IMR-90 (cell line): Measurements from ENCODE around the gene PYGO2. TPM values are rescaled to one million over a fixed set of nuclear protein-coding genes. Genes with fewer than 3 reads are reported as not detected.

Source experiments
- ATAC-seq: fragments of 200-7000 bp; cut with Tn5 transposase; 2 replicates; pipeline ENCODE4 v1.9.1; 2020; ENCODE audit warnings: low read depth, mild to moderate bottlenecking, moderate library complexity
- BruUV-seq: library from RNA; stranded (reverse); fragments of 400-500 nt; replicated peaks from 2 replicates; lab custom pipeline; 2021; lab: Mats Ljungman, UMichigan
- CTCF ChIA-PET: fragments of 300-600 bp; formaldehyde crosslinking; extraction: SDS; loops from one replicate; lab custom pipeline; 2021; ENCODE audit warnings: antibody characterized with exemption; lab: Yijun Ruan, JAX
- POLR2A ChIA-PET: fragments of 300-600 bp; sonication (Branson Sonifier 250); formaldehyde crosslinking; loops from one replicate; lab custom pipeline; 2022; ENCODE audit warnings: antibody characterized with exemption; ENCODE audit not compliant: unreplicated experiment; lab: Charles Lee
- DNase-seq: peaks from one replicate; pipeline ENCODE4 v3.0.0; 2013
- H2AFZ ChIP-seq: replicated peaks from 2 replicates; pipeline ENCODE3; 2013; ENCODE audit warnings: low read length, mild to moderate bottlenecking; ENCODE audit not compliant: poor library complexity
- H2AK5ac ChIP-seq: 2 replicates; pipeline ENCODE4 v1.6.1; 2013; ENCODE audit warnings: low read depth, low read length, inconsistent platforms
- H2AK9ac ChIP-seq: replicated peaks from 2 replicates; pipeline ENCODE3; 2013; ENCODE audit warnings: mild to moderate bottlenecking, low read depth, low read length, moderate library complexity; ENCODE audit not compliant: poor library complexity
- H2BK120ac ChIP-seq: 2 replicates; pipeline ENCODE4 v1.6.1; 2013; ENCODE audit warnings: low read depth, low read length, inconsistent platforms
- H2BK15ac ChIP-seq: 3 replicates; pipeline ENCODE4 v1.6.1; 2013; ENCODE audit warnings: low read depth, low read length, inconsistent platforms
- H2BK20ac ChIP-seq: 2 replicates; pipeline ENCODE4 v1.6.1; 2013; ENCODE audit warnings: low read depth, mild to moderate bottlenecking, inconsistent platforms, low read length, moderate library complexity
- H2BK5ac ChIP-seq: 2 replicates; pipeline ENCODE4 v1.6.1; 2013; ENCODE audit warnings: mild to moderate bottlenecking, low read depth, low read length, inconsistent platforms; ENCODE audit not compliant: poor library complexity, severe bottlenecking
- H3K14ac ChIP-seq: replicated peaks from 2 replicates; pipeline ENCODE4 v1.6.1; 2013; ENCODE audit warnings: low read depth, low read length, inconsistent platforms
- H3K18ac ChIP-seq: 2 replicates; pipeline ENCODE4 v1.6.1; 2013; ENCODE audit warnings: low read depth, low read length, control low read depth
- H3K23ac ChIP-seq: 2 replicates; pipeline ENCODE4 v1.6.1; 2013; ENCODE audit warnings: low read depth, low read length, inconsistent platforms
- H3K27ac ChIP-seq: 2 replicates; pipeline ENCODE4 v1.5.1; 2013; ENCODE audit warnings: mild to moderate bottlenecking, control low read depth, low read length; ENCODE audit not compliant: insufficient read depth
- H3K27me3 ChIP-seq: 2 replicates; pipeline ENCODE4 v1.6.1; 2013; ENCODE audit warnings: low read length; ENCODE audit not compliant: control insufficient read depth, insufficient read depth
- H3K36me3 ChIP-seq: 2 replicates; pipeline ENCODE4 v1.6.1; 2013; ENCODE audit warnings: low read length, mixed read lengths; ENCODE audit not compliant: control insufficient read depth, insufficient read depth
- H3K4ac ChIP-seq: 2 replicates; pipeline ENCODE4 v1.6.1; 2013; ENCODE audit warnings: low read depth, low read length, inconsistent platforms
- H3K4me1 ChIP-seq: 2 replicates; pipeline ENCODE4 v1.6.1; 2013; ENCODE audit warnings: low read length, mixed read lengths; ENCODE audit not compliant: control insufficient read depth, insufficient read depth
- H3K4me2 ChIP-seq: 2 replicates; pipeline ENCODE4 v1.6.1; 2013; ENCODE audit warnings: low read depth, mild to moderate bottlenecking, control low read depth, low read length, moderate library complexity
- H3K4me3 ChIP-seq: 2 replicates; pipeline ENCODE4 v1.5.1; 2013; ENCODE audit warnings: low read depth, mild to moderate bottlenecking, control low read depth, low read length, moderate library complexity; ENCODE audit not compliant: insufficient read depth
- H3K56ac ChIP-seq: 2 replicates; pipeline ENCODE4 v1.6.1; 2013; ENCODE audit warnings: low read length, inconsistent platforms; ENCODE audit not compliant: insufficient read depth; ENCODE audit errors: extremely low read depth
- H3K79me1 ChIP-seq, 2 experiments: 2 replicates each; pipeline ENCODE4 v1.6.1; 2013; ENCODE audit warnings: low read length in 2 of 2, inconsistent platforms in 1 of 2, low read depth in 1 of 2
- H3K9ac ChIP-seq: 2 replicates; pipeline ENCODE4 v1.6.1; 2013; ENCODE audit warnings: low read depth, low read length, control low read depth
- H3K9me1 ChIP-seq: 2 replicates; pipeline ENCODE4 v1.6.1; 2013; ENCODE audit warnings: low read length, inconsistent platforms; ENCODE audit not compliant: insufficient read depth
- H3K9me3 ChIP-seq: 2 replicates; pipeline ENCODE4 v1.6.1; 2013; ENCODE audit warnings: low read length; ENCODE audit not compliant: control insufficient read depth, insufficient read depth
- H4K20me1 ChIP-seq: 2 replicates; pipeline ENCODE4 v1.6.1; 2013; ENCODE audit warnings: low read length, inconsistent platforms; ENCODE audit not compliant: insufficient read depth
- H4K5ac ChIP-seq: 2 replicates; pipeline ENCODE4 v1.6.1; 2013; ENCODE audit warnings: mild to moderate bottlenecking, low read depth, low read length, control low read depth
- H4K8ac ChIP-seq, 2 experiments: 2 replicates each; pipeline ENCODE4 v1.6.1; 2013; ENCODE audit warnings: low read depth in 2 of 2, low read length in 2 of 2, control low read depth in 1 of 2, inconsistent platforms in 1 of 2
- H4K91ac ChIP-seq: 2 replicates; pipeline ENCODE4 v1.6.1; 2013; ENCODE audit warnings: low read depth, low read length, inconsistent platforms; ENCODE audit not compliant: insufficient read depth
- BHLHE40 ChIP-seq: fragments of 150-350 bp; IDR thresholded peaks from 2 replicates; pipeline ENCODE4 v1.6.1; 2016; ENCODE audit warnings: mild to moderate bottlenecking, low read depth, low read length
- CEBPB ChIP-seq: IDR thresholded peaks from 2 replicates; pipeline ENCODE4 v1.6.1; 2012; ENCODE audit warnings: low read depth, low read length, improper control_type of control experiment
- CHD1 ChIP-seq: IDR thresholded peaks from 2 replicates; pipeline ENCODE4 v1.6.1; 2012; ENCODE audit warnings: low read depth, low read length, improper control_type of control experiment
- FOS ChIP-seq: fragments of 150-350 bp; IDR thresholded peaks from 2 replicates; pipeline ENCODE4 v1.6.1; 2016; ENCODE audit warnings: low read depth, low read length
- MAFK ChIP-seq: IDR thresholded peaks from 2 replicates; pipeline ENCODE4 v1.6.1; 2012; ENCODE audit warnings: low read depth, low read length, improper control_type of control experiment
- MAZ ChIP-seq: IDR thresholded peaks from 2 replicates; pipeline ENCODE4 v1.6.1; 2012; ENCODE audit warnings: low read depth, mild to moderate bottlenecking, low read length, improper control_type of control experiment, moderate library complexity, borderline replicate concordance
- MXI1 ChIP-seq: IDR thresholded peaks from 2 replicates; pipeline ENCODE4 v1.6.1; 2012; ENCODE audit warnings: low read depth, mild to moderate bottlenecking, low read length, moderate library complexity, borderline replicate concordance
- NFE2L2 ChIP-seq: fragments of 150-350 bp; IDR thresholded peaks from 2 replicates; pipeline ENCODE4 v1.6.1; 2016; ENCODE audit warnings: low read depth, mild to moderate bottlenecking, low read length
- RAD21 ChIP-seq: IDR thresholded peaks from 2 replicates; pipeline ENCODE4 v1.6.1; 2012; ENCODE audit warnings: low read length, improper control_type of control experiment
- RFX5 ChIP-seq: IDR thresholded peaks from 2 replicates; pipeline ENCODE4 v1.8.0; 2012; ENCODE audit warnings: low read depth, mild to moderate bottlenecking, low read length, moderate library complexity
- WGBS, 2 experiments: methylation state at CpG; one replicate each; pipeline versions ENCODE4 v1.1.5 to v1.1.7; 2013; ENCODE audit warnings: missing lambda C conversion rate in 2 of 2; ENCODE audit not compliant: insufficient read length in 1 of 2; ENCODE audit errors: extremely low coverage in 2 of 2; 5-methylcytosine and 5-hydroxymethylcytosine counted together
- dilution Hi-C: fragments of 300-500 bp; cut with HindIII; formaldehyde crosslinking; loops from one replicate; pipeline ENCODE4 v1.14.3; 2018; ENCODE audit warnings: low sequenced_read_pairs; ENCODE audit not compliant: unreplicated experiment
- in situ Hi-C: fragments of 300-500 bp; cut with MboI; formaldehyde crosslinking; loops from 3 replicates; pipeline ENCODE4 v1.14.3; 2019; ENCODE audit warnings: low sequenced_read_pairs, inconsistent platforms, mixed read lengths
- intact Hi-C: fragments of 100-400 bp; cut with micrococcal nuclease; formaldehyde crosslinking; loops from 2 replicates; pipeline ENCODE4 v1.10.0; 2022
- polyA plus RNA-seq, 3 experiments: library from polyadenylated mRNA; depleted of rRNA; stranded (reverse); fragments of >200 nt; gene quantifications; 2 replicates each; pipeline ENCODE4 v1.2.3, GENCODE V29; 2012; ENCODE audit warnings: low replicate concordance in 1 of 3
- total RNA-seq: library from RNA; depleted of rRNA; stranded (reverse); fragments of >200 nt; gene quantifications from 2 replicates; pipeline ENCODE4 v1.2.3, GENCODE V29; 2012
- TF ChIP-seq, protein P1 (sequence below): fragments of 150-350 bp; IDR thresholded peaks from 2 replicates; pipeline ENCODE4 v1.6.1; 2016; ENCODE audit warnings: low read depth, mild to moderate bottlenecking, low read length, moderate library complexity, borderline replicate concordance
- TF ChIP-seq, protein P2 (sequence below): conservative IDR thresholded peaks from 2 replicates; pipeline ENCODE4 v1.5.1; 2012; ENCODE audit warnings: mild to moderate bottlenecking, low read depth, low read length, improper control_type of control experiment
- TF ChIP-seq, protein P3 (sequence below): fragments of 150-350 bp; IDR thresholded peaks from 2 replicates; pipeline ENCODE4 v1.6.1; 2017; ENCODE audit warnings: mild to moderate bottlenecking, antibody characterized with exemption, low read length, low read depth

PYGO2 gene
- total and polyA plus RNA-seq, 2 of the 4 experiments (the other 2 are of a cell fraction): 5.4 to 14.8 TPM

DNA sequence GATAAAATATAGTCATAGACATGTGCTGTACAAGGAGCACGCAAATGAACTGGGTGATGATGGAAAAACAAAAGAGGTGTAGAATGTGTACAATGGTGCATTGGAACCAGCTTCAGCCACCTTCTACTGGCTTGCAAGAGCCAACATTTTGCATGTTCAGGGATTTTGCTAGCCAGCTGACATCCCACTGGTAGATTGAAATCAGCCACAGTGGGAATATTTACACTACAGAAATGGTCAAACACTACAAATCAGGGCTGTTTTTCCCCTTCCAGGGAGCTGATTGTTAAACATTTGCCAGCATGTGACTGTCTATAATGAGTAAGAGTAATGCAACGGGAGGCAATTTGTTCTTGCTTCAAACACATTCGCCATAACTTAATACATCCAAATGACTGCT lies 48.3 kb downstream of the PYGO2 start:
- TF ChIP-seq FOS (no peak), RFX5 (no peak), BHLHE40 (no peak), NFE2L2 (no peak), MXI1 (no peak), MAZ (no peak), MAFK (no peak), CEBPB (no peak), RAD21 (no peak), CHD1 (no peak)
- TF ChIP-seq, protein P1, sequence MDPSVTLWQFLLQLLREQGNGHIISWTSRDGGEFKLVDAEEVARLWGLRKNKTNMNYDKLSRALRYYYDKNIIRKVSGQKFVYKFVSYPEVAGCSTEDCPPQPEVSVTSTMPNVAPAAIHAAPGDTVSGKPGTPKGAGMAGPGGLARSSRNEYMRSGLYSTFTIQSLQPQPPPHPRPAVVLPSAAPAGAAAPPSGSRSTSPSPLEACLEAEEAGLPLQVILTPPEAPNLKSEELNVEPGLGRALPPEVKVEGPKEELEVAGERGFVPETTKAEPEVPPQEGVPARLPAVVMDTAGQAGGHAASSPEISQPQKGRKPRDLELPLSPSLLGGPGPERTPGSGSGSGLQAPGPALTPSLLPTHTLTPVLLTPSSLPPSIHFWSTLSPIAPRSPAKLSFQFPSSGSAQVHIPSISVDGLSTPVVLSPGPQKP: no peak
- TF ChIP-seq, protein P2, sequence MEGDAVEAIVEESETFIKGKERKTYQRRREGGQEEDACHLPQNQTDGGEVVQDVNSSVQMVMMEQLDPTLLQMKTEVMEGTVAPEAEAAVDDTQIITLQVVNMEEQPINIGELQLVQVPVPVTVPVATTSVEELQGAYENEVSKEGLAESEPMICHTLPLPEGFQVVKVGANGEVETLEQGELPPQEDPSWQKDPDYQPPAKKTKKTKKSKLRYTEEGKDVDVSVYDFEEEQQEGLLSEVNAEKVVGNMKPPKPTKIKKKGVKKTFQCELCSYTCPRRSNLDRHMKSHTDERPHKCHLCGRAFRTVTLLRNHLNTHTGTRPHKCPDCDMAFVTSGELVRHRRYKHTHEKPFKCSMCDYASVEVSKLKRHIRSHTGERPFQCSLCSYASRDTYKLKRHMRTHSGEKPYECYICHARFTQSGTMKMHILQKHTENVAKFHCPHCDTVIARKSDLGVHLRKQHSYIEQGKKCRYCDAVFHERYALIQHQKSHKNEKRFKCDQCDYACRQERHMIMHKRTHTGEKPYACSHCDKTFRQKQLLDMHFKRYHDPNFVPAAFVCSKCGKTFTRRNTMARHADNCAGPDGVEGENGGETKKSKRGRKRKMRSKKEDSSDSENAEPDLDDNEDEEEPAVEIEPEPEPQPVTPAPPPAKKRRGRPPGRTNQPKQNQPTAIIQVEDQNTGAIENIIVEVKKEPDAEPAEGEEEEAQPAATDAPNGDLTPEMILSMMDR: no peak
- TF ChIP-seq, protein P3, sequence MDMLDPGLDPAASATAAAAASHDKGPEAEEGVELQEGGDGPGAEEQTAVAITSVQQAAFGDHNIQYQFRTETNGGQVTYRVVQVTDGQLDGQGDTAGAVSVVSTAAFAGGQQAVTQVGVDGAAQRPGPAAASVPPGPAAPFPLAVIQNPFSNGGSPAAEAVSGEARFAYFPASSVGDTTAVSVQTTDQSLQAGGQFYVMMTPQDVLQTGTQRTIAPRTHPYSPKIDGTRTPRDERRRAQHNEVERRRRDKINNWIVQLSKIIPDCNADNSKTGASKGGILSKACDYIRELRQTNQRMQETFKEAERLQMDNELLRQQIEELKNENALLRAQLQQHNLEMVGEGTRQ: no peak
- no peak overlapping the region for H3K4ac ChIP-seq
- no peak overlapping the region for H2BK5ac ChIP-seq
- WGBS, 2 experiments: no CpG with 5 or more reads among the region's 3 CpGs
- H4K91ac ChIP-seq: no peak overlapping the region
- H3K27me3 ChIP-seq: peaks cover 30% of the 10 kb centered on the region
- DNase-seq: no peak
- no peak overlapping the region for H2BK15ac ChIP-seq
- no peak overlapping the region for H4K8ac ChIP-seq
- H3K27ac ChIP-seq: no peak overlapping the region
- no peaks in the 10 kb centered on the region for H3K36me3 ChIP-seq
- no peak overlapping the region for H2AFZ ChIP-seq
- dilution Hi-C loops: no loop called here
- H2BK20ac ChIP-seq: no peak overlapping the region
- no peaks in the 10 kb centered on the region for H3K4me1 ChIP-seq
- POLR2A ChIA-PET: no interaction called here
- H2AK9ac ChIP-seq: no peak overlapping the region
- CTCF ChIA-PET: no interaction called here
- H3K14ac ChIP-seq: no peak overlapping the region
- H3K4me3 ChIP-seq: no peak overlapping the region
- H3K9me3 ChIP-seq: peaks cover 13% of the 10 kb centered on the region
- H3K23ac ChIP-seq: no peak overlapping the region
- H3K18ac ChIP-seq: no peak overlapping the region
- no peak overlapping the region for H3K4me2 ChIP-seq
- no peaks in the 10 kb centered on the region for H3K9me1 ChIP-seq
- H2BK120ac ChIP-seq: no peak overlapping the region
- H4K20me1 ChIP-seq: no peaks in the 10 kb centered on the region
- no peak overlapping the region for H3K9ac ChIP-seq
- intact Hi-C loops: no loop called here
- H2AK5ac ChIP-seq: no peak overlapping the region
- BruUV-seq: no TSS peak
- no peak overlapping the region for H3K56ac ChIP-seq
- no peak overlapping the region for H4K5ac ChIP-seq
- in situ Hi-C loops: no loop called here
- no peaks in the 10 kb centered on the region for H3K79me1 ChIP-seq
- ATAC-seq: no peak
